HG03342 (cell line): Measurements from ENCODE around the gene TRIM22.

Experiments
- ATAC-seq: cut with Tn5 transposase; IDR thresholded peaks from one replicate; pipeline ENCODE4 v1.9.1; 2021; ENCODE audit warnings: mild to moderate bottlenecking, moderate library complexity; ENCODE audit not compliant: unreplicated experiment

Gene TRIM22

GRCh38 chr11:5737670-5738392 lies 48.2 kb downstream of the TRIM22 start:
- ATAC-seq, result no peak

DNA sequence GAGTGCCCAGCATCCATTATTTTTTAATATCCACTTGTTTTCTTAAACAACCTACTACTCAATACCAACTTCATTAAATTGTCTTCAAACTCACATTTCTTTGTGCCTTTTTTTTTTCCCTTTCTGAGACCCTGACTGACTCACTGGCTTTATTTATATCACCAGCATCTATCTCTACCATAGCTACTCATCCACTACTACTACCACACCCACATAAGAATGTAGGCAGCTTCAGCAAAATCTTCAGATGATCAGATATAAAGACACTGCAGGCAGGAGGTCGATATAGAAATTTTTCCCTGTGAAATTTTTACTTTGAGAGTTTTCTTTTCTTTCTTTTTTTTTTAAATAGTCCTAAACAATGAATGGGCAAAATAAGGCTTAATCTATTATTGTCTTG lies 48.8 kb downstream of the TRIM22 start:
- ATAC-seq, result no peak

DNA sequence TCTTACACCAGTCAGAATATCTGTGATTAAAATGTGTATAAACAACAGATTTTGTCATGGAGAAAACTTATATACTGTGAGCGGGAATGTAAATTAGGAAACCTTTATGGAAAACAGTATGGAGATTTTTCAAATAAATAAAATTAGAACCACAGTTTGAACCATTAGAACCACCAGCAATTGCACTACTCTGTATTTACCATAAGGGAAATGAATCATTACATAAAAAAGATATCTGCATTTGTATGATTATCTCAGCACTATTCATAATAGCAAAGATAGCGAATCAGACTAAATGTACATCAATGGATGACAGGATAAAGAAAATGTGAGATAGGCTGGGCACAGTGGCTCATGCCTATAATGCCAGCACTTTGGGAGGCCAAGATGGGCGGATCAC lies 57.0 kb downstream of the TRIM22 start:
- no peak for ATAC-seq

DNA sequence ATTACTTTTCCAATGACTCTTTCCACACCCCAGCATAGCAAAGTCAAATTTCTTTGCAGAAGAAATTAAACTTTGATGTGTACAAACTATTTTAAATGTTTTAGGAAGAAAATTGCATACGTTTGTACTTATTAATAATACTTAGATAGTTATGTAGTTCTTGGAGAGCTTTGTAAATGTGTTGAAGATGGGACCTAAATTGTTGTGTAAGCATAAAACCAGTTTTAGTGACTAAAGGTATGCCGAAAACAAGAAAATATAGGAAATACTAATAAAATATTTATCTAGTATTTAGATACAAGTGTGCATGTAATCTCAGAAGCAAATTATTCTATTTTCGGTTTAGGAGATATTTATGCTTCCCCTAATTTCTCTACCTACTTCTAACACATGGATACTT lies 60.2 kb downstream of the TRIM22 start:
- no peak for ATAC-seq

- no peak for ATAC-seq
Observed at GRCh38 chr11:5753943-5754342, 64.4 kb downstream of the TRIM22 start, which contains the start of gene OR52N4. OR52N4 (plus strand) TSS chr11:5754243; CDS start chr11:5754741, 498 bp downstream.
